Astrocyte (in vitro differentiated cells and primary cell): Measurements from ENCODE around the gene ORAI3.

ENCODE experiments used
- CTCF ChIP-seq: IDR thresholded peaks from 2 replicates; pipeline ENCODE4 v1.5.1; 2011; ENCODE audit warnings: low read depth, mild to moderate bottlenecking, inconsistent platforms, low read length, moderate library complexity; ENCODE audit not compliant: insufficient read depth
- EZH2 ChIP-seq: IDR thresholded peaks from 2 replicates; pipeline ENCODE4 v1.6.1; 2012; ENCODE audit warnings: mild to moderate bottlenecking, low read length, inconsistent platforms; ENCODE audit not compliant: insufficient read depth

- TF ChIP-seq CTCF, result no peak
- no peak for TF ChIP-seq EZH2
Observed at GRCh38 chr16:30954993-30955392, 6.1 kb downstream of the ORAI3 start.
